ENCODE measurements around the gene ILKAP.

ILKAP gene

DNA sequence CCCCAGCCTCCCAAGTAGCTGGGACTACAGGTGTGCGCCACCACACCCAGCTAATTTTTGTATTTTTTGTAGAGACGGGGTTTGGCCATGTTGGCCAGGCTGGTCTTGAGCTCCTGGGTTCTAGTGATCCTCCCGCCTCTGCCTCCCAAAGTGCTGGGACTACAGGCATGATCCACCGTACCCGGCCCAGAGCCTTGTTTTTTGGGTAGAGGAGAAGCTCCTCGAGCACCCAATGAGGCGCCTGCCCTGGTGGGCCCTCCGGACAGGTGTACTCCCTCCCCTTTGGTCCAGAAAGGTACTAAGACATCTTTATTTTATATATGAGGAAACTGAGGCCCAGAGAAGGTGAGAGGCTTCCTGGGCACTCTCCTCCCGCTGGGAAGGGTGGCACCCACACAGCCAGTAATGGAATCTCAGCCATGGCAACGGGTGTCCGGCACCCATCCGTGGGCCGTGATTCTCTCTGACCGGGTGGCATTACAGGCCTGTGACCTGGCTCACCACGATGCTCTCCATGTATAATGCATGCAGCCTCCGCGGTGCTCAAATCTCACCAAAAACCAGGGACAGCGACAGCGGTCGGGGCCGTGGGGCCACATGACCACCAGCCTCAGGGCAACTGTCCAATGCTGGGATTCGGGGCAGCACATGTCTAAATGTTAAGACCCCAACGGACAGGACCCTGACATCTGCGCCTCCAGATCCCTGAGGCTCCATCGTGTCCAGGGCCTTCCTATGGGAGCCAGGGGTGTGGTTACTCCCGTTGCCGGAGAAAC, 81.8 kb downstream of the ILKAP start:
- no peak for DNase-seq

DNA sequence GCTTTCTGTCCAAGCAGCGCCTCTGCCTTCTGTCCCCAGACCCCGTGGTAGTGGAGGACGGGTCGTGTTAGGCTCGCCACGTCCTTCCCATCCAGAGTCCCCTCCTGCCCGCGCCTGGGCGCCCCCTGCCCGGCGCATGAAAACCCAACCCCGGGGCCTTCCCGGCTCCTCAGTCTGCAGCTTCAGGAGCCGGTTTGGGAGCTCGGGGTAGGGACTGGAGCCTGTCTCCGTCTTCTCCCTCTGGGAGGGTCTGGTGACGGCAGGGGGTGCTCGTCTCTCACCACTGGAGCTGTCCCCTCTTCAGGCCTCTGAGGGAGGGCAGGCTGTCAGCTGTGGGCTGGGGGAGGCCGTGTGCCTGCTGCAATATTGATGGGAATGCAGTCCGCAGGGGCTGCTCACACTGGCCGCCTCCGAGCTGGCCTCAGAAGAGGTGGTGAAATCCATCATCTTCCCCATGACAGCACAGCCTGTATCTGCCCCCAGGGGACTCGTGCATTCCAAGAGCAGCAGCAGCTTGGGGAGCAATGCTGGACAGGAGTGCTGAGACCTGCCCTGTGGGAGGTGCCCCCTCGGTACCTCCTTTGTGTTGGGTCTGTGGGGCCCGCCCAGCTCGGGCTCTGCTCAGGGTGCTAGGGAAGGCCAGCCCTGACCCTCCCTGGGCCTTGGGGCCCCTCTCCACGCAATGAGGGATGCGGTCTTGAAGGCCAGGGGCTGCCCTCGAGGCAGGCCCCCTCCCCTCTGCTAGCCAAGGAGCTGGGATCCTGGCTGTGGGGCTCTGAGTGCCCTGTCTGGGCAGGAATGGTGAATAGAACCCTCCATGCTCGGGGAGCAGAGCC, 82.8 kb downstream of the ILKAP start:
- DNase-seq, result no peak

Measured in T-helper 9 cell (primary cell).